Endodermal cell (in vitro differentiated cells): ENCODE results near the gene PER1. TPM values are rescaled to one million over a fixed set of nuclear protein-coding genes. Genes with fewer than 3 reads are reported as not detected.

Source experiments
- DNase-seq: peaks from one replicate; pipeline ENCODE4 v3.0.0-alpha.2; 2017
- H3K27ac ChIP-seq: 2 replicates; pipeline ENCODE4 v1.5.1; 2013; ENCODE audit warnings: mild to moderate bottlenecking, low read depth, low read length, moderate library complexity
- H3K27me3 ChIP-seq: 2 replicates; pipeline ENCODE4 v1.6.1; 2013; ENCODE audit warnings: mild to moderate bottlenecking, low read length, moderate library complexity; ENCODE audit not compliant: insufficient read depth, control insufficient read depth, poor library complexity, severe bottlenecking
- H3K36me3 ChIP-seq: 2 replicates; pipeline ENCODE4 v1.7.0; 2013; ENCODE audit warnings: mild to moderate bottlenecking, low read length, moderate library complexity; ENCODE audit not compliant: control insufficient read depth, insufficient read depth
- H3K4me1 ChIP-seq: one replicate; pipeline ENCODE4 v1.7.0; 2013; ENCODE audit warnings: low read length; ENCODE audit not compliant: control insufficient read depth, insufficient read depth
- H3K4me3 ChIP-seq: 2 replicates; pipeline ENCODE4 v1.5.1; 2013; ENCODE audit warnings: mild to moderate bottlenecking, low read length, moderate library complexity
- H3K9ac ChIP-seq: 2 replicates; pipeline ENCODE4 v1.6.1; 2013; ENCODE audit warnings: mild to moderate bottlenecking, low read length, moderate library complexity; ENCODE audit not compliant: poor library complexity, severe bottlenecking; ENCODE audit errors: extremely low read depth
- H3K9me3 ChIP-seq: 2 replicates; pipeline ENCODE4 v1.6.1; 2013; ENCODE audit warnings: mild to moderate bottlenecking, low read length, moderate library complexity; ENCODE audit not compliant: control insufficient read depth
- H3K27ac Mint-ChIP-seq: 2 replicates; pipeline ENCODE4 v1.8.0; 2020; ENCODE audit warnings: mixed read lengths
- H3K27me3 Mint-ChIP-seq: 2 replicates; pipeline ENCODE4 v1.8.0; 2021; ENCODE audit warnings: mild to moderate bottlenecking, mixed read lengths; ENCODE audit not compliant: insufficient read depth
- H3K36me3 Mint-ChIP-seq: 2 replicates; pipeline ENCODE4 v1.8.0; 2020; ENCODE audit warnings: low read depth, mixed read lengths
- H3K4me1 Mint-ChIP-seq: 2 replicates; pipeline ENCODE4 v1.8.0; 2020; ENCODE audit warnings: mixed read lengths
- H3K4me3 Mint-ChIP-seq: 2 replicates; pipeline ENCODE4 v1.8.0; 2020; ENCODE audit warnings: mild to moderate bottlenecking, moderate library complexity, mixed read lengths
- H3K9me3 Mint-ChIP-seq: 2 replicates; pipeline ENCODE4 v1.8.0; 2020; ENCODE audit warnings: mild to moderate bottlenecking, mixed read lengths
- WGBS, 2 experiments: methylation state at CpG; one replicate each; pipeline versions ENCODE4 v1.1.5 to v1.1.7; 2013; ENCODE audit warnings: missing lambda C conversion rate in 2 of 2, mixed read lengths in 1 of 2; ENCODE audit not compliant: insufficient coverage in 1 of 2, insufficient read length in 1 of 2; 5-methylcytosine and 5-hydroxymethylcytosine counted together
- total RNA-seq, 2 donors: library from RNA; stranded (reverse); fragmentation: NEBNext Ultra II Directional in 1 of 2; extraction: Animal tissue kit (Norgen Biotek cat#: 25700) in 1 of 2; gene quantifications; 2 replicates in 1 of 2; 3 replicates in 1 of 2; pipeline ENCODE4 v1.2.1, GENCODE V29; 2021
- TF ChIP-seq, protein P1 (sequence below): fragments of 200-600 bp; sonication (generic); conservative IDR thresholded peaks from 2 replicates; pipeline ENCODE4 v1.5.0; 2021; ENCODE audit warnings: antibody characterized with exemption, mild to moderate bottlenecking

PER1 gene
- total RNA-seq, 2 donors from 2014 or later = 38.3 to 53.7 TPM

DNA sequence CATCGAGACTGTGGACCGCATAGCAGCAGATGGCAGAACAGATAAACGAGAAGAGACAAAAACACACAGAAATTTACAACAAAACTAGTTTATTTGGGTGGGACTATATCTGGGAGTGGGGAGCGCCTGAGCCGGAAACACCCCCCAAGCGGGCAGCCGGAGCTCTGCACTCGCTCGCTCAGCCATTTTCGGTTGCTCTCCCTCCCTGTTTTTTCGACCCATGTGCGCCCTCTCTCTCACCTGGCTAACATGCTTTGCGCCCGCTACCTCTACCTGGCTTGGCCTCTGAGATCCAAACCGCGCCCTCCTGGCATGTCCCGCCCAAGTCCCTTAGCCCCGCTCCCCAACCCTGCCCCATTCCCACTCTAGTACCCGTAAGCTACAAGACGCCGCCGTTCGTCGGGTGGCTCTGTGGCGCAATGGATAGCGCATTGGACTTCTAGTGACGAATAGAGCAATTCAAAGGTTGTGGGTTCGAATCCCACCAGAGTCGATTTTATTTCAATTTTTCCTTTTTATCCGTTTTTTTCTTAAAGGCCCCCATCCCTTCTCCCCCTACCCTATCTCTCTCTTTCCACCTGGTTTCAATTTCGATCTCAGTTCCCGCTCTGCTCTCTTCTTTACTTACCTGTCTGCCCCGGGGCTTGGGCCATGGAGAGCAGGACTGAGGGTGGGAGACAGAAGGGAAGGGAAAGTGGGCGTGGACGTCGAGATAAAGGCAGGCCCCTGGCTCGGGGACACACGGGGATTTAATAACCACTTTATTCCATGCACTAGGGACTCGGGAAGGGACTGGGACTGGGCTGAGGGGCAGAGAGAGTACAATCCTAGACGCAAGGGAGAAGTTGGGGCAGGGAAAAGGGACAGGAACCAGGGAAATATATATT is 31.4 kb downstream of the PER1 start:
- Histone ChIP-seq H3K27ac (no peak overlapping the region), H3K9me3 (no peaks in the 10 kb centered on the region), H3K9ac (no peak overlapping the region), H3K4me1 (no peaks in the 10 kb centered on the region), H3K36me3 (no peaks in the 10 kb centered on the region), H3K27me3 (peaks cover 62% of the 10 kb centered on the region), H3K4me3 (peak overlapping the region; percentile 91)
- H3K9me3 Mint-ChIP-seq = no peaks in the 10 kb centered on the region
- TF ChIP-seq, protein P1, sequence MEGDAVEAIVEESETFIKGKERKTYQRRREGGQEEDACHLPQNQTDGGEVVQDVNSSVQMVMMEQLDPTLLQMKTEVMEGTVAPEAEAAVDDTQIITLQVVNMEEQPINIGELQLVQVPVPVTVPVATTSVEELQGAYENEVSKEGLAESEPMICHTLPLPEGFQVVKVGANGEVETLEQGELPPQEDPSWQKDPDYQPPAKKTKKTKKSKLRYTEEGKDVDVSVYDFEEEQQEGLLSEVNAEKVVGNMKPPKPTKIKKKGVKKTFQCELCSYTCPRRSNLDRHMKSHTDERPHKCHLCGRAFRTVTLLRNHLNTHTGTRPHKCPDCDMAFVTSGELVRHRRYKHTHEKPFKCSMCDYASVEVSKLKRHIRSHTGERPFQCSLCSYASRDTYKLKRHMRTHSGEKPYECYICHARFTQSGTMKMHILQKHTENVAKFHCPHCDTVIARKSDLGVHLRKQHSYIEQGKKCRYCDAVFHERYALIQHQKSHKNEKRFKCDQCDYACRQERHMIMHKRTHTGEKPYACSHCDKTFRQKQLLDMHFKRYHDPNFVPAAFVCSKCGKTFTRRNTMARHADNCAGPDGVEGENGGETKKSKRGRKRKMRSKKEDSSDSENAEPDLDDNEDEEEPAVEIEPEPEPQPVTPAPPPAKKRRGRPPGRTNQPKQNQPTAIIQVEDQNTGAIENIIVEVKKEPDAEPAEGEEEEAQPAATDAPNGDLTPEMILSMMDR = peak; percentile 75
- H3K4me1 Mint-ChIP-seq = peaks cover 23% of the 10 kb centered on the region
- H3K4me3 Mint-ChIP-seq = peak overlapping the region; percentile 83
- peaks cover 71% of the 10 kb centered on the region for H3K27me3 Mint-ChIP-seq
- WGBS, 2 experiments = 0% methylated on average over 30 to 39 of the region's 40 CpGs
- H3K36me3 Mint-ChIP-seq = no peaks in the 10 kb centered on the region
- peak; percentile 100 for DNase-seq
- H3K27ac Mint-ChIP-seq = peak overlapping the region; percentile 77

DNA sequence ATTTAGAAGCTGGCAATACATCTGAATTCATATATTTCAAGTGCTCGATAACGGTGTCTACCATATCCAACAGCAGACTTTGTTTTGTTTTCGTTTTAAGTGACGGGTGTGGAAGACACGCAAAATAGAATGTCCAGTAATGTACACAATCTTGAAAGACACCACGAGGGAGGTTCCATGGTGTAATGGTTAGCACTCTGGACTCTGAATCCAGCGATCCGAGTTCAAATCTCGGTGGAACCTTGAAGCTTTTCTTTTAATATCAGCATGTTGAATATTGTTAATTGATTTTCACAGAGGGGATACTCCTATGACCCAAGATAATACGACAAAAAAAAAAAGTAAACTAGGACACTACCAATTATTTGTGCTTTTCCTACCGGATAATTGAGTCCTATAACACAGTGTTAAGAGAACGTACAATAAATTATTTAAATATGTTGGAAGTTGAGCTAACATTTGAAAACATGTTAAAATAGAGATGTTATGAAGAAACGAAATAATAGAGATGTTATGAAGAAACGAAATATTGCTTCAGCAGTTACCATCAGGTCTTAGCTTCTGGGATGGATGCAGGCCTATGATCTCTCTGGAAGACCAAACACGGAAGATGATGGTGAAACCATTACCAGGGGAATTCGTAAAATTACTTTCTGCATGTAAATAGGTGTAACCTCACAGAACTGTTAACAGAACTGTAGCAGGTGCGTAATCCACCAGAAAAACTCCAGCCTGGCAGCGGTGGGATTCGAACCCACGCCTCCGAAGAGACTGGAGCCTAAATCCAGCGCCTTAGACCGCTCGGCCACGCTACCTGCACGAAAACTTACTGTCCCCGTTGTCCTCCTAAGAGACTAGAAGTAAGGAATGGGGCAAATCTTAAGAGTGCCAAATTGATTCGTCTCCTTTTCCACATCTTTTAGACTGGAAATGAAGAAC is 32.4 kb downstream of the PER1 start:
- peak; percentile 99 for DNase-seq
- H3K27me3 ChIP-seq = peaks cover 64% of the 10 kb centered on the region
- peak overlapping the region; percentile 91 for H3K4me3 ChIP-seq
- H3K9ac ChIP-seq = no peak overlapping the region
- no peaks in the 10 kb centered on the region for H3K9me3 ChIP-seq
- Mint-ChIP-seq H3K36me3 (no peaks in the 10 kb centered on the region), H3K4me3 (peak overlapping the region; percentile 83), H3K9me3 (no peaks in the 10 kb centered on the region), H3K27me3 (peaks cover 72% of the 10 kb centered on the region), H3K27ac (peak overlapping the region; percentile 77), H3K4me1 (peaks cover 21% of the 10 kb centered on the region)
- no peaks in the 10 kb centered on the region for H3K4me1 ChIP-seq
- H3K27ac ChIP-seq = no peak overlapping the region
- TF ChIP-seq, protein P1 = no peak
- no peaks in the 10 kb centered on the region for H3K36me3 ChIP-seq
- WGBS, 2 experiments = 0 to 1% methylated on average over 18 to 28 of the region's 28 CpGs

DNA sequence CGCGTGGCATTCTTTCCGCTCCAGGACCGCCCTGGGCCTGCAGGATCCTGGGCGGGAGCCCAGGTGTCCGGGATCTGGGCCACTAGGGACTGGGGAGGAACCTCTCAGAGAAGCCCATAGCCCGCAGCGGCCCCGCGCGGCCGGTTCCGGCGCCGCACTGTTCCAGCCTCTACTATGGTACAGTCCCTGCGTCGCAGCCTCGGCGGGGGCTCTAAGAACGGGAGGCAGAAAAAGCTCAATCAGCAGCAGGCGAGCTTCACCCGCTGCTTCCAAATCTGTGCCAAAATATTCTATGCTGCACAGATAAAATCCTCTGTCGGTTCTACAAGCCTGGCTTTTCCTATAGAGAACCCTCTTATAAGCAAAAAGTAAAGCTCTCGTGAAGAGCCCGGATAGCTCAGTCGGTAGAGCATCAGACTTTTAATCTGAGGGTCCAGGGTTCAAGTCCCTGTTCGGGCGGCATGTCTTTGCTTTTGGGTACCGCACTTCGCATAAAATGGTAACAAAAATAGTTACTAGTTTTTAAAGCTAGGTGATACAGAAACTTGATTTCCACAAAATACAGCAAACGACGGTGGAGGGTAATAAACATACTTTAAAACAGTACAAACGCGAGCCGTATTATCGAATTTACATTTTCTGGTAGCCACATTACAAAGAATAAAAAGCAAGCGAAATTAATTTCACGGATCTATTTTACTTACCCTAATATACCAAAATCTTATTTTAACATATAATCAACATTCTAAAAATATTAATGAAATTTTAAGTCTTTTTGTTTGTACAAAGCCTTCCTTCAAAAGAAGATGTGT is 33.2 kb downstream of the PER1 start:
- no peak overlapping the region for H3K9ac ChIP-seq
- peak; percentile 98 for DNase-seq
- H3K4me3 ChIP-seq = peak overlapping the region; percentile 91
- peaks cover 15% of the 10 kb centered on the region for H3K4me1 Mint-ChIP-seq
- TF ChIP-seq, protein P1 = peak; percentile 95
- no peak overlapping the region for H3K27ac ChIP-seq
- H3K9me3 Mint-ChIP-seq = no peaks in the 10 kb centered on the region
- WGBS, 2 experiments = 0 to 1% methylated on average over 28 to 38 of the region's 38 CpGs
- H3K36me3 Mint-ChIP-seq = no peaks in the 10 kb centered on the region
- H3K27ac Mint-ChIP-seq = peak overlapping the region; percentile 91
- peaks cover 64% of the 10 kb centered on the region for H3K27me3 ChIP-seq
- peak overlapping the region; percentile 83 for H3K4me3 Mint-ChIP-seq
- H3K9me3 ChIP-seq = no peaks in the 10 kb centered on the region
- H3K36me3 ChIP-seq = no peaks in the 10 kb centered on the region
- no peaks in the 10 kb centered on the region for H3K4me1 ChIP-seq
- H3K27me3 Mint-ChIP-seq = peaks cover 72% of the 10 kb centered on the region
